OCI-LY3 (cell line): Measurements from ENCODE around the gene FAAP20.

Experiments
- H2AFZ ChIP-seq: fragments of 200-600, 300-600 bp; shearing (Covaris generic); 2 replicates; pipeline ENCODE4 v1.6.0; 2014; ENCODE audit warnings: antibody characterized with exemption, low read depth, low read length
- H3K27ac ChIP-seq: fragments of 200-600, 300-600 bp; sonication (generic); 2 replicates; pipeline ENCODE4 v1.5.1; 2014; ENCODE audit warnings: mild to moderate bottlenecking, low read length, moderate library complexity, mixed read lengths
- H3K27me3 ChIP-seq: fragments of 200-600, 300-600 bp; sonication (generic); 2 replicates; pipeline ENCODE4 v1.6.1; 2014; ENCODE audit warnings: low read depth, low read length, mixed read lengths
- H3K36me3 ChIP-seq: fragments of 200-600, 300-600 bp; sonication (generic); replicated peaks from 2 replicates; pipeline ENCODE3; 2014; ENCODE audit warnings: low read depth, low read length, mixed read lengths
- H3K4me1 ChIP-seq: fragments of 300-600, 200-600 bp; sonication (generic); 2 replicates; pipeline ENCODE4 v1.6.1; 2014; ENCODE audit warnings: low read length, mixed read lengths
- H3K4me2 ChIP-seq: fragments of 200-600, 300-600 bp; sonication (generic); 2 replicates; pipeline ENCODE4 v1.6.1; 2014; ENCODE audit warnings: low read length, mixed read lengths
- H3K4me3 ChIP-seq: fragments of 300-600, 200-600 bp; sonication (generic); 2 replicates; pipeline ENCODE4 v1.5.1; 2014; ENCODE audit warnings: antibody characterized with exemption, mild to moderate bottlenecking, low read length, moderate library complexity
- H3K79me2 ChIP-seq: fragments of 300-600, 200-600 bp; shearing (Covaris generic); 2 replicates; pipeline ENCODE4 v1.6.1; 2014; ENCODE audit warnings: mild to moderate bottlenecking, low read length, mixed read lengths
- H3K9ac ChIP-seq: fragments of 300-600, 200-600 bp; shearing (Covaris generic); 2 replicates; pipeline ENCODE4 v1.6.0; 2014; ENCODE audit warnings: mild to moderate bottlenecking, low read length, moderate library complexity
- H3K9me3 ChIP-seq: fragments of 200-600, 300-600 bp; shearing (Covaris generic); 2 replicates; pipeline ENCODE4 v1.6.1; 2014; ENCODE audit warnings: low read length, mixed read lengths; ENCODE audit not compliant: insufficient read depth
- H4K20me1 ChIP-seq: fragments of 200-600, 300-600 bp; sonication (generic); 2 replicates; pipeline ENCODE4 v1.6.1; 2016; ENCODE audit warnings: low read length, mixed read lengths; ENCODE audit not compliant: insufficient read depth
- EZH2phosphoT487 ChIP-seq: fragments of 200-600 bp; shearing (Covaris generic); IDR thresholded peaks from 2 replicates; pipeline ENCODE4 v1.6.1; 2018; ENCODE audit warnings: antibody characterized with exemption, mixed run types, low read depth
- TF ChIP-seq, protein P1 (sequence below): fragments of 200-600, 300-600 bp; sonication (generic); IDR thresholded peaks from 2 replicates; pipeline ENCODE4 v1.5.1; 2014; ENCODE audit warnings: antibody characterized with exemption, low read length, low read depth

The FAAP20 gene

DNA sequence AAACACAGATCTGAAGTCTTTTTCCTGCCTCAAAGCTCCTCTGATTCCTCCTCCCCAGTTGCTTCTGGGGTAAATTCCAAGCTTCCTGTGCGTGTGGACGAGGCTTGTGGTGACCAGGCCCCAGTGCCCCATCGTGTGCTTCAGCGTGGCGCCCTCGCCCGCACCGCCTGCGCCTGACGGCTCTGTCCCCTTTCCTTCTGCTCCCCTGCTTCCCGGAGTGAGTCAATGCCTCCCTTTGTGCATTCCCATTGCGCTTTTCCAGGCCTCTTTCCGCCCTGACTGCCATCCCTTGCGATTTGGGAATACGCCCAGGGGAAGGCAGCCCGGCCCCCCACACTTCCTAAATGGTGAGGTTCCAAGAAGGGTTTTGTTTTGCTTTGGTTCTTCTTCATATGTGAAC is 36.3 kb downstream of the FAAP20 start:
- no peaks in the 10 kb centered on the region for H3K4me1 ChIP-seq
- H3K79me2 ChIP-seq, result no peaks in the 10 kb centered on the region
- no peaks in the 10 kb centered on the region for H3K36me3 ChIP-seq
- no peak overlapping the region for H3K4me2 ChIP-seq
- H2AFZ ChIP-seq, result no peak overlapping the region
- no peak overlapping the region for H3K4me3 ChIP-seq
- no peaks in the 10 kb centered on the region for H3K9me3 ChIP-seq
- no peaks in the 10 kb centered on the region for H3K27me3 ChIP-seq
- no peaks in the 10 kb centered on the region for H4K20me1 ChIP-seq
- H3K9ac ChIP-seq, result no peak overlapping the region
- H3K27ac ChIP-seq, result no peak overlapping the region
- TF ChIP-seq, protein P1, sequence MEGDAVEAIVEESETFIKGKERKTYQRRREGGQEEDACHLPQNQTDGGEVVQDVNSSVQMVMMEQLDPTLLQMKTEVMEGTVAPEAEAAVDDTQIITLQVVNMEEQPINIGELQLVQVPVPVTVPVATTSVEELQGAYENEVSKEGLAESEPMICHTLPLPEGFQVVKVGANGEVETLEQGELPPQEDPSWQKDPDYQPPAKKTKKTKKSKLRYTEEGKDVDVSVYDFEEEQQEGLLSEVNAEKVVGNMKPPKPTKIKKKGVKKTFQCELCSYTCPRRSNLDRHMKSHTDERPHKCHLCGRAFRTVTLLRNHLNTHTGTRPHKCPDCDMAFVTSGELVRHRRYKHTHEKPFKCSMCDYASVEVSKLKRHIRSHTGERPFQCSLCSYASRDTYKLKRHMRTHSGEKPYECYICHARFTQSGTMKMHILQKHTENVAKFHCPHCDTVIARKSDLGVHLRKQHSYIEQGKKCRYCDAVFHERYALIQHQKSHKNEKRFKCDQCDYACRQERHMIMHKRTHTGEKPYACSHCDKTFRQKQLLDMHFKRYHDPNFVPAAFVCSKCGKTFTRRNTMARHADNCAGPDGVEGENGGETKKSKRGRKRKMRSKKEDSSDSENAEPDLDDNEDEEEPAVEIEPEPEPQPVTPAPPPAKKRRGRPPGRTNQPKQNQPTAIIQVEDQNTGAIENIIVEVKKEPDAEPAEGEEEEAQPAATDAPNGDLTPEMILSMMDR, result no peak
- no peak for TF ChIP-seq EZH2phosphoT487

DNA sequence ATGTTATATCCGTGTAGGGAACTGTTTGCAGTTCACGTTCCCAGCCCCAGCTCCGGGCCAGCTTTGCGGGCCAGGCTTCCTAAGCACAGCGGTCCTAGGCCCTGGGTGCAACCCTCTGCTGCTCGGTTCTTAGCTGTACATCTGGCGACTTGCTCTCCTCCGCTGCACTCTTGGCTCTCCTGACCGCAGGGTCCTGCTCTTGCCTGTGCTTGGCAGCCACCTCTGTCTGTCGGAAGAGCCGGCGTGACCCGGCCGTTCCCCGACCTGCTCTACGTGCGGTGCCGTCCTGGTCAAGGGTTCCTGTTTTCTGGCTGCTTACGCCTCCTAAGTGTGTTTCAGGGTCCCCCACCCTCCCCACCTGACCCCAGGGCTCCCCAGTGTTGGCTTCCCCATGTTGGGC is 36.7 kb downstream of the FAAP20 start:
- no peak overlapping the region for H2AFZ ChIP-seq
- H3K27ac ChIP-seq, result no peak overlapping the region
- no peaks in the 10 kb centered on the region for H3K79me2 ChIP-seq
- H3K9me3 ChIP-seq, result no peaks in the 10 kb centered on the region
- H3K36me3 ChIP-seq, result no peaks in the 10 kb centered on the region
- no peak overlapping the region for H3K4me2 ChIP-seq
- H3K27me3 ChIP-seq, result no peaks in the 10 kb centered on the region
- H3K9ac ChIP-seq, result no peak overlapping the region
- no peaks in the 10 kb centered on the region for H3K4me1 ChIP-seq
- no peaks in the 10 kb centered on the region for H4K20me1 ChIP-seq
- TF ChIP-seq EZH2phosphoT487, result no peak
- TF ChIP-seq, protein P1, result no peak
- H3K4me3 ChIP-seq, result no peak overlapping the region

DNA sequence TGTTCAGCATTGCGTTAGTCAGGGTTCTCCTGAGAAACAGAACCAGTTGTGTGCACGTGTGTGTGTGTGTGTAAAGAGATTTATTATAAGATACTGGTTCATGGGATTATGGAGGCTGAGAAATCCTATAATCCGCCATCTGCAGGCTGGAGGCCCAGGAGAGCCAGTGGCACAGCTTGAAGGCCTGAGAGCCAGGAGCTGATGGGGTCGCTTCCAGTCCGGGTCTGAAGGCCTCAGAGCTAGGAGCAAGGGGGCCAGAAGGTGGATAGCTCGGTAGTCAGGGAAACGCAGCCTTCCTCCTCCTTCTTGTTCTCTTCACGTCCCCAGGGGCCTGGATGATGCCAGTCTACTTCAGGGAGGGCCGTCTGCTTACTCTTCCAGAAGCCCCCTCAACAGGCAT is 37.7 kb downstream of the FAAP20 start:
- H3K4me2 ChIP-seq, result no peak overlapping the region
- no peaks in the 10 kb centered on the region for H4K20me1 ChIP-seq
- H3K9ac ChIP-seq, result no peak overlapping the region
- H3K9me3 ChIP-seq, result no peaks in the 10 kb centered on the region
- no peak for TF ChIP-seq EZH2phosphoT487
- TF ChIP-seq, protein P1, result no peak
- H2AFZ ChIP-seq, result no peak overlapping the region
- H3K36me3 ChIP-seq, result no peaks in the 10 kb centered on the region
- H3K79me2 ChIP-seq, result no peaks in the 10 kb centered on the region
- H3K27ac ChIP-seq, result no peak overlapping the region
- H3K4me1 ChIP-seq, result no peaks in the 10 kb centered on the region
- H3K27me3 ChIP-seq, result no peaks in the 10 kb centered on the region
- H3K4me3 ChIP-seq, result no peak overlapping the region

DNA sequence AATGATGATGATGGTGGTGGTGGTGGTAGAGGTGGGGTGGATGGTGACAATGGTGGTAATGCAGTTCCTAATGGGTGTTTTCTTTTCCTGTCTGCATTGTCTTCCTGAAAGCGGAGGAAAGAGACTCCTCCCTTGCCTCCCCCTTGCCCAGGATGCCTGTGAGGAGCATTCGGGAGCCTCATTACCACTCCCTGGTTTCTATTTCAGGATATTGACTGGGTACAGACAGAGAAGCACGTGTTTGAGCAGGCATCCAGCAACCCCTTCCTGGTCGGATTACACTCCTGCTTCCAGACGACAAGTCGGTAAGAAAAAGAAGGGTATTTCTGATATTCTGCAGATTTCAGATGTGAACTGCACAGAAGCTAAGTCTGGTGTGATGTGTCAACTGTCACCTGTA is 38.8 kb downstream of the FAAP20 start:
- Histone ChIP-seq H3K9ac (no peak overlapping the region), H3K27ac (no peak overlapping the region), H3K36me3 (no peaks in the 10 kb centered on the region), H3K9me3 (no peaks in the 10 kb centered on the region), H3K4me3 (no peak overlapping the region), H4K20me1 (no peaks in the 10 kb centered on the region), H3K4me2 (no peak overlapping the region), H3K4me1 (no peaks in the 10 kb centered on the region), H3K27me3 (no peaks in the 10 kb centered on the region), H2AFZ (no peak overlapping the region), H3K79me2 (no peaks in the 10 kb centered on the region)
- TF ChIP-seq, protein P1, result no peak
- no peak for TF ChIP-seq EZH2phosphoT487
